Activated naive CD8-positive, alpha-beta T cell treated with anti-CD3 and anti-CD28 coated beads, Interleukin-2, amount 10 ng/mL, durations not matched to agents 7 days and 5 days (primary cell): ENCODE results near the gene RERE. TPM values are rescaled to one million over a fixed set of nuclear protein-coding genes. Genes with fewer than 3 reads are reported as not detected.

ENCODE experiments used
- ATAC-seq: fragments of 150-1000 bp; cut with Tn5 transposase; one replicate; pipeline ENCODE4 v1.10.0; 2021; ENCODE audit warnings: low read depth, moderate library complexity
- POLR2A ChIA-PET: fragments of 350-600 bp; sonication (Branson Sonifier 250); formaldehyde crosslinking; loops from one replicate; lab custom pipeline; 2021; ENCODE audit warnings: antibody characterized with exemption; lab: Charles Lee
- DNase-seq: peaks from one replicate; pipeline ENCODE4 v3.0.0; 2021
- H3K27ac Mint-ChIP-seq: one replicate; pipeline ENCODE4 v1.8.0; 2022; ENCODE audit warnings: mild to moderate bottlenecking, mixed read lengths
- H3K27me3 Mint-ChIP-seq: one replicate; pipeline ENCODE4 v1.8.0; 2022; ENCODE audit warnings: mild to moderate bottlenecking, moderate library complexity, mixed read lengths
- H3K36me3 Mint-ChIP-seq: one replicate; pipeline ENCODE4 v1.8.0; 2021; ENCODE audit warnings: mild to moderate bottlenecking, mixed read lengths
- H3K4me1 Mint-ChIP-seq: one replicate; pipeline ENCODE4 v1.8.0; 2021; ENCODE audit warnings: mixed read lengths
- H3K4me3 Mint-ChIP-seq: one replicate; pipeline ENCODE4 v1.8.0; 2022; ENCODE audit warnings: mild to moderate bottlenecking, moderate library complexity, mixed read lengths
- H3K9me3 Mint-ChIP-seq: one replicate; pipeline ENCODE4 v1.8.0; 2021; ENCODE audit warnings: mixed read lengths
- total RNA-seq, 2 experiments: library from RNA; stranded (reverse); gene quantifications; one replicate each; pipeline ENCODE4 v1.2.3, GENCODE V29; 2021

RERE gene
- total RNA-seq, 2 experiments from 2014 or later, result 64.4 to 68.7 TPM

- H3K36me3 Mint-ChIP-seq, result peaks cover 3% of the 10 kb centered on the region
- no peak overlapping the region for H3K4me3 Mint-ChIP-seq
- POLR2A ChIA-PET, result no interaction called here
- H3K4me1 Mint-ChIP-seq, result peaks cover 6% of the 10 kb centered on the region
- DNase-seq (no peak), ATAC-seq (no peak)
- no peaks in the 10 kb centered on the region for H3K9me3 Mint-ChIP-seq
- no peaks in the 10 kb centered on the region for H3K27me3 Mint-ChIP-seq
- no peak overlapping the region for H3K27ac Mint-ChIP-seq
Observed at GRCh38 chr1:8362701-8363101, 454.7 kb downstream of the RERE start.

DNA sequence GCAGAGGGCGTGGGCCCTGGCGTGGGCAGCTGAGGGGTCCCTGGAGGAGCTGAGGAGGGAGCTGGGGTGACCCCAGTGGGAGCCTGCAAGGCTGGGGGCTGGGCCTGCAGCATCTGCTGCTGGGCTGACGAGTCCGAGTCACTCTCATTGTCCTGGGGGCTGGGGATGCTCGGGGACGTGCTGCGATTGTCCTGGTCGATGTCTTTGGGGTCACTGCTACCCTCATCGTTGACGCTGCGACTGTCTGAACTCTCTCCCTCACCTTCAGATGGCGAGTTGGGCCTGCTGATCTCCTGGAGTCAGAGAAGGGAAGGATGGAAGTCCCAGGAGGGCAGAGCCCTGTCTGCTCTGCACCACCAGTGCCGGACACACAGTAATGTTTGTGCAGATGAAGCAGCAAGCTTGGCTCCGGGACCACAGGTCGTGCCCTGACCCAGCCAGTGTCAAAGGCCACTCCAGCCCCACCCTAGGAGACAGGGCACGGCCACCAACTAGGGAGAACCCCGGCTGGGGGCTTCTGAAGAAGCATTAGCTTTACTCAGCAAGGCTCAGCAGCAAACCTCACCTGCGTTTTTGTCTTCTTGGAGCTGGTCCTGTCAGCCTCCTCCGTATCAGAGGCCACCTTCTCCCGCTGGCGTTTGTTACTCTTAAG is 456.1 kb downstream of the RERE start:
- H3K36me3 Mint-ChIP-seq, result peaks cover 8% of the 10 kb centered on the region
- no peak overlapping the region for H3K4me3 Mint-ChIP-seq
- no peaks in the 10 kb centered on the region for H3K9me3 Mint-ChIP-seq
- H3K27ac Mint-ChIP-seq, result no peak overlapping the region
- POLR2A ChIA-PET, result no interaction called here
- peaks cover under 1% of the 10 kb centered on the region for H3K4me1 Mint-ChIP-seq
- ATAC-seq, result no peak
- DNase-seq, result no peak
- H3K27me3 Mint-ChIP-seq, result no peaks in the 10 kb centered on the region

DNA sequence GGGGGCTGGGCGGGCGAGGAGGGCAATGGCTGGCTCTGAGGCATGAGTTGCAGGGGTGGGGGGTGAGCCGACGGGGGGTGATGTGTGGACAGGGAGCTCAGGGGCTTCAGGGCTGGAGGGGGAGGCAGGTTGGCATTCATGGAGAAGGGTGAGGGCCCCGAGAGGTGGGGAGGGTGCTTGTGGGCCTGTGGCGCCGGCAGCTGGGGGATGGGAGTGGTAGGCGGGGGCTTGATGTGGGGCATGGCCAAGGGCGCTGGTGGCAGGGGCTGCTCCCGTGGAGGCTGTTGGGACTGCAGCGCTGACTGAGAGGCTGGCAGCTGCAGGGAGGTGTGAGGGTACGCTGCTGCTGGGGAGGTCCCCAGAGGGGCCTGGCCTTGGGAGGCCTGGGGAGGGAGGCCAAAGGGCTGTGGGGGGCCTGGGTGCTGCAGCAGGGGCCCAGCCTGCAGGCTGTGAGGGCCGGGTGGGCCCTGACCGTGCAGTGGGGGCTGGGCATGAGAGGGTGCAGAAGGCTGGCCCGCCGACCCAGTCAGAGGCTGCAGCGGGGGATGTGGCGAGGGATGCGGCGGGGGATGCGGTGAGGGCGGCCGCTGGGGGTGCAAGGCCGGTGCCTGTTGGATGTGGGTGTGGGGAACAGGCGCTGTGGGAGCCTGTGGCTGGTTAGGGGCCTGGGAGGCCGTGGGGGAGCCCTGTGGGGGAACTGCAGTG is 456.8 kb downstream of the RERE start:
- H3K36me3 Mint-ChIP-seq, result peaks cover 8% of the 10 kb centered on the region
- H3K4me1 Mint-ChIP-seq, result no peaks in the 10 kb centered on the region
- no peak for ATAC-seq
- H3K4me3 Mint-ChIP-seq, result no peak overlapping the region
- no peaks in the 10 kb centered on the region for H3K9me3 Mint-ChIP-seq
- POLR2A ChIA-PET, result no interaction called here
- no peak overlapping the region for H3K27ac Mint-ChIP-seq
- H3K27me3 Mint-ChIP-seq, result no peaks in the 10 kb centered on the region
- no peak for DNase-seq

- POLR2A ChIA-PET, result no interaction called here
- no peak for DNase-seq
- H3K4me3 Mint-ChIP-seq, result no peak overlapping the region
- no peaks in the 10 kb centered on the region for H3K9me3 Mint-ChIP-seq
- peaks cover 8% of the 10 kb centered on the region for H3K36me3 Mint-ChIP-seq
- no peaks in the 10 kb centered on the region for H3K4me1 Mint-ChIP-seq
- ATAC-seq, result no peak
- H3K27ac Mint-ChIP-seq, result peak overlapping the region; percentile 48
- H3K27me3 Mint-ChIP-seq, result no peaks in the 10 kb centered on the region
Observed at GRCh38 chr1:8359617-8360481, 457.6 kb downstream of the RERE start.

DNA sequence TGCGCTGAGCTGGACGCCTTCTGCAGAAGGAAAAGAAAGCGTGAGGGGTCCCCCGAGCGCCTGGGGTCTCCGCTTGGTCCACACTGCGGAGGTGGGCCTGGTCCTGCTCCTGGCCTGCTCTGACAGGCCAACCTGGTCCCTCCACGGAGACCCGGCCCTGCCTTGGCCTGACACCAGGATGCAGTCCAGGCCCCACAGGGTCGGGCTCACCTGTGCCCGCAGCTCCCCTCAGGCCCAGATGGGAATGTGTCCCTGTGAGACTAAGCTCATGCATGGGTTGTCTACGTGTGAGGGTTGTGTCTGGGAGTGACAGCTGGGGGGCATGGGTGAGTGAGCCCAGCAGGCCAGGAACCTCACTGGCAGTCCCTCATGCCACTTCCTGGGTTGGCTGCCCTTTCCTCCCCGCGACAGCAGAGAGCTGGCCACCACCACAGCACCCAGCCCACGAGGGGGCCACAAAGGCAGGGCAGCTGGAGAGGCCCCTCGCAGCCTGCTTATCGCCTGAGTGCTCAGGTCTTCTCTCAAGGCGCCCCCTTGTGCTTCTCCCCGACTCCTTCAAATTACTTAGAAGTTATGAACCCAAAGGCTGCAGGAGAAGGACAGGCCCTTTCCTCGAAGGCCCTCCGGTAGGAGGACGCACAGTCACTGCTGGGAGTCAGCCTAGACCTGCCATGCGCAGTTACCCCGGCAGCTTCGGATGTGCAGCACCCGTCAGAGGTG is 458.4 kb downstream of the RERE start:
- Mint-ChIP-seq H3K27me3 (no peaks in the 10 kb centered on the region), H3K4me3 (no peak overlapping the region), H3K27ac (no peak overlapping the region), H3K9me3 (no peaks in the 10 kb centered on the region), H3K4me1 (no peaks in the 10 kb centered on the region), H3K36me3 (peaks cover 8% of the 10 kb centered on the region)
- no peak for ATAC-seq
- POLR2A ChIA-PET, result no interaction called here
- DNase-seq, result no peak

DNA sequence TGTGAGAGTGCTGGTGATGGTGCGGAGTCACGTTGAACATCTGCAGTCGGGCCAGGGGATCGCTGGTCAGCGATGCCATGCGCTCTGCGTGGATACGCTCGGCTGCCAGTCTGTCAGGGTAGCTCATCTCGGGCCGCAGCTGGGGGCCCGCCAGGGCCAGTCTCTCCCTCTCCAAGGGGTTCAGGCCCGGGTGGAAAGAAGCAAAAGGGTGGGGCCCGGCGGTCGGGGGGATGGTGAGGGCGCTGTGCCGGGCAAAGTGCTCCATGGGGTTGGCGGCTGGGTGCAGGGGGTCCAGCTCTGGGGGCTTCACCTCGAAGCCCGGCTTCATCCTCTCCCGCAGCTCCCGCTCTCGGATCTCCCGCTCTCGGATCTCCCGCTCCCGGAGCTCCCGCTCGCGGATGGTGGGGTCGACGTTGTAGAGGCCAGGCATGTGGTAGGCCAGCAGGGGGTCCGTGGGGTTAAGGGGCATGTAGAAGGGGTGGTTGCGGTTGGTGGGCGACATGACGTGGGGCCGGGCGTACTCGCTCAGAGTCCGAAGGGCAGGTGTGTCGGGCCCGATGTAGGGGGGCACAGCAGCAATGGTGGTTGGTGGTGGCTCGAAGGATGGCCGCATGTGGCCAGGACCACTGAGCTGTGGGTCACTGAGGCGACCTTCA is 459.1 kb downstream of the RERE start:
- Mint-ChIP-seq H3K4me1 (no peaks in the 10 kb centered on the region), H3K9me3 (no peaks in the 10 kb centered on the region), H3K27me3 (no peaks in the 10 kb centered on the region), H3K36me3 (peaks cover 7% of the 10 kb centered on the region), H3K4me3 (no peak overlapping the region), H3K27ac (no peak overlapping the region)
- POLR2A ChIA-PET, result no interaction called here
- ATAC-seq, result no peak
- DNase-seq, result no peak

GRCh38 chr1:8357329-8358101 is 459.9 kb downstream of the RERE start:
- POLR2A ChIA-PET, result no interaction called here
- Mint-ChIP-seq H3K27me3 (no peaks in the 10 kb centered on the region), H3K36me3 (peaks cover 6% of the 10 kb centered on the region), H3K9me3 (no peaks in the 10 kb centered on the region), H3K27ac (no peak overlapping the region), H3K4me1 (no peaks in the 10 kb centered on the region), H3K4me3 (no peak overlapping the region)
- DNase-seq, result no peak
- no peak for ATAC-seq

DNA sequence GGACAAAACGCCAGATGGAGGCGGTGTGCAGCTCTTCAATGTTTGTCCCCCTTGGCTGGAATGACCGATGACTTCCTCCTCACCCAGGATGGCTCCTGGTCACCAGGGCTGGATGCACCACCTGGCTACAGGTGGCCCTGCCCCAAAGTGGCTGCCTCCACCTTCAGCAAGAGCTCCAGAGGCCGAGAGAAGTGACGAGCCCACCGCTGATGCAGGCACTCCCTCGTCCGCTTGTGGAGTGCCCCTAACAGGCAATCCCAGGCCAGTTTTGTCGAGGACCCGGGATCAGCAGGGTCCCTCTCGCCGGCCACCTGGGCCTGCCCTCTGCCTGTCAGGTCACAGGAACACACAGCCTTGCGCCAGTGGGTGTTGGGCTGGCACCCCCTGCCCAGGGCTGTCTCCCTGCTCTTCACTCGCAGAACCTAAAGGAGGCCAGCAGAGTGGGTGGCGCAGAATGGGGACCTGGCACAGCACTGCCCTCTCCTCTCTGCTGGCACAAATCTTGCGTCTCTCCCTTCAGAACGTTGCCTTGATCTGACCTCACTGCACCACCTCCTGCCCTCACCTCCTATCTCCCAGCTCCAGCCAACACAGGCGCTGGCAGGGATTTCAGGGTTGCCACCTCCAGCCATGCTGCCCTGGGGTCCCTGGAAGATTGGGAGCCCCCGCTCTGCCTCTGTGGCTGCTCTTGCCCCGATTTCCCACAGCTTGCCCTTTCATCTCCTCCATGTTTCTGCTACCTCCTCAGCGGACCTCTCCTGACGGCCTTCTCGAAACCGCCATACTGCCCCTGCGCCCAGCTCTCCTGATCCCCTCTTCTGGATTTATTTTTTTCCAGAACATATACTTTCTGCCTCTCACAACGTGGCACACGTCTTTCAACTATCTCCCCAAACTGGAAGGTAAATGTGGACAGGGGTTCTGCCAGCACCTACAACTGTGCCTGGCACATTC is 460.9 kb downstream of the RERE start:
- POLR2A ChIA-PET, result no interaction called here
- Mint-ChIP-seq H3K9me3 (no peaks in the 10 kb centered on the region), H3K27ac (no peak overlapping the region), H3K27me3 (no peaks in the 10 kb centered on the region), H3K36me3 (peaks cover 6% of the 10 kb centered on the region), H3K4me3 (no peak overlapping the region), H3K4me1 (no peaks in the 10 kb centered on the region)
- ATAC-seq (no peak), DNase-seq (no peak)

DNA sequence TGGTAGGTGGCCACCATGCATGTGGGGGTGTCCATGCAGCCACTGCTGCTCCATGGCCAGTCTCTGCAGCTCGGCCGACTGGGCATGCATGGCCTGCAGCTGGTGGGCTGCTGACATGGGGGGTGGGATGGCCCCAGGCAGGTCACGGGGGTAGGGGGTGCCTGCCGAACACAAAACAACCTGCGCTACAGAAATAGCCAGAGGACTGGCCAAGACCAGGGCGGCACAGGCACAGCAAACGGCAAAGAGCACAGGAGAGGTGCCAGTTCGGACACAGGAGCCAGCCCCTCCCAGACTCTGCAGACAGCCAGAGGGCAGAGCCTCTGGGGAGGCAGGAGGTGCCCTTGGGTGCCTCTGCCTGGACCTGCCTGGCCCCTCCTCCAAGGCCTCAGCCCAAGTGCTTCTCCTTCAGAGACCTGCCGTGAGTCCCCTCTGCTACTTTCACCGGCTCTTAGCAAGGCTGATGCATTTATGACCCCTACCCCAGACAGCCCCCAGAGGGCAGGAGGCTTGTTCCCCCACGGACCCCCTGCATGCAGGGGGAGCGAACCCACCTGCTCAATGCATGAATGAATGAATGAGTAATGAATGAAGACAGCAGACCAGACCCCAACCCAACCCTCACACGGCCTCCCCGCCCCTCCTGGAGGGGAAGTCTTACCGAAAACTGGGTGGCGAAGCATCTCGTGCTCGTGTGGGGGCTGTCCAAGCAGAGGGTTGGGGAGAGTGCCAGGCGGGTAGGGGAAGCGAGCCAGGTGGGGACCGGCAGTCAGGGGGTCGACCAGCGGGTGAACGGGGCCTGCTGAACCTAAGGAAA is 461.8 kb downstream of the RERE start:
- POLR2A ChIA-PET, result no interaction called here
- ATAC-seq, result no peak
- H3K27ac Mint-ChIP-seq, result no peak overlapping the region
- H3K4me3 Mint-ChIP-seq, result no peak overlapping the region
- H3K4me1 Mint-ChIP-seq, result no peaks in the 10 kb centered on the region
- no peaks in the 10 kb centered on the region for H3K9me3 Mint-ChIP-seq
- DNase-seq, result no peak
- H3K27me3 Mint-ChIP-seq, result no peaks in the 10 kb centered on the region
- H3K36me3 Mint-ChIP-seq, result peaks cover 6% of the 10 kb centered on the region

GRCh38 chr1:8354038-8354437 is 463.4 kb downstream of the RERE start:
- Mint-ChIP-seq H3K27me3 (no peaks in the 10 kb centered on the region), H3K4me3 (no peak overlapping the region), H3K27ac (no peak overlapping the region), H3K36me3 (peaks cover 6% of the 10 kb centered on the region), H3K4me1 (no peaks in the 10 kb centered on the region), H3K9me3 (no peaks in the 10 kb centered on the region)
- POLR2A ChIA-PET, result no interaction called here
- DNase-seq (no peak), ATAC-seq (no peak)
